H1 (cell line): ENCODE results near the gene RAD51B. TPM values are rescaled to one million over a fixed set of nuclear protein-coding genes. Genes with fewer than 3 reads are reported as not detected.

Experiments
- CTCF ChIA-PET: fragments of 300-600 bp; sonication (Branson Sonifier 250); formaldehyde crosslinking; loops from one replicate; lab custom pipeline; 2021; ENCODE audit not compliant: partially characterized antibody; lab: Charles Lee
- POLR2A ChIA-PET: fragments of 300-600 bp; sonication (Branson Sonifier 250); formaldehyde crosslinking; loops from one replicate; lab custom pipeline; 2021; ENCODE audit warnings: inconsistent platforms; ENCODE audit not compliant: partially characterized antibody; lab: Charles Lee
- DNase-seq, 2 experiments: peaks; one replicate each; pipeline versions ENCODE4 v3.0.0 to v3.0.0-alpha.2; 2010 to 2022; ENCODE audit warnings: low spot score in 2 of 2, low read depth in 1 of 2, mixed read lengths in 1 of 2
- FAIRE-seq: peaks from 2 replicates; lab custom pipeline; 2011; peaks lifted over from hg19 to GRCh38; lab: Jason Lieb, UNC
- H2AFZ ChIP-seq: 2 replicates; pipeline ENCODE4 v1.8.1; 2012; ENCODE audit warnings: low read length, inconsistent platforms
- H2AK5ac ChIP-seq: 2 replicates; pipeline ENCODE4 v1.6.1; 2013; ENCODE audit warnings: low read depth, low read length
- H2BK120ac ChIP-seq: replicated peaks from 2 replicates; pipeline ENCODE3; 2013; ENCODE audit warnings: low read depth, low read length, inconsistent platforms
- H2BK12ac ChIP-seq: 2 replicates; pipeline ENCODE4 v1.6.1; 2013; ENCODE audit warnings: low read depth, low read length
- H2BK15ac ChIP-seq: 2 replicates; pipeline ENCODE4 v1.6.1; 2013; ENCODE audit warnings: low read length
- H2BK20ac ChIP-seq: 2 replicates; pipeline ENCODE4 v1.6.1; 2013; ENCODE audit warnings: low read length
- H2BK5ac ChIP-seq: 2 replicates; pipeline ENCODE4 v1.6.1; 2013; ENCODE audit warnings: low read depth, low read length
- H3K14ac ChIP-seq: 2 replicates; pipeline ENCODE4 v1.6.1; 2013; ENCODE audit warnings: inconsistent platforms; ENCODE audit not compliant: insufficient read length
- H3K18ac ChIP-seq: 2 replicates; pipeline ENCODE4 v1.6.1; 2013; ENCODE audit warnings: low read length; ENCODE audit errors: extremely low read depth
- H3K23ac ChIP-seq: 2 replicates; pipeline ENCODE4 v1.6.1; 2013; ENCODE audit warnings: inconsistent platforms; ENCODE audit not compliant: insufficient read length
- H3K23me2 ChIP-seq: 2 replicates; pipeline ENCODE4 v1.6.1; 2013; ENCODE audit warnings: low read depth, low read length
- H3K27ac ChIP-seq: 2 replicates; pipeline ENCODE4 v1.6.1; 2011; ENCODE audit warnings: low read depth, low read length, inconsistent platforms
- H3K27me3 ChIP-seq, 4 experiments: replicated peaks in 1 of 4; 1 replicate in 1 of 4; 2 replicates in 3 of 4; pipeline versions ENCODE4 v1.6.1 to v1.8.1; 2011 to 2013; ENCODE audit warnings: low read length in 3 of 4, mild to moderate bottlenecking in 3 of 4, inconsistent platforms in 2 of 4, mixed read lengths in 2 of 4, moderate library complexity in 1 of 4; ENCODE audit not compliant: control insufficient read depth in 3 of 4, insufficient read depth in 3 of 4; ENCODE audit errors: extremely low read depth in 1 of 4
- H3K36me3 ChIP-seq, 4 experiments: 2 replicates each; pipeline versions ENCODE4 v1.6.1 to v1.8.1; 2011 to 2013; ENCODE audit warnings: mild to moderate bottlenecking in 4 of 4, low read length in 3 of 4, moderate library complexity in 2 of 4, control low read depth in 1 of 4, inconsistent platforms in 1 of 4; ENCODE audit not compliant: insufficient read depth in 4 of 4, control insufficient read depth in 2 of 4
- H3K4ac ChIP-seq: replicated peaks from 2 replicates; pipeline ENCODE3; 2013; ENCODE audit warnings: low read length, low read depth, mixed read lengths, inconsistent platforms; ENCODE audit not compliant: insufficient read length
- H3K4me1 ChIP-seq, 4 experiments: replicated peaks in 1 of 4; 1 replicate in 1 of 4; 2 replicates in 3 of 4; pipeline versions ENCODE4 v1.6.1 to v1.8.1; 2011 to 2013; ENCODE audit warnings: low read length in 3 of 4, inconsistent platforms in 2 of 4, mixed read lengths in 1 of 4; ENCODE audit not compliant: insufficient read depth in 4 of 4, control insufficient read depth in 3 of 4
- H3K4me2 ChIP-seq, 2 experiments: 2 replicates each; pipeline versions ENCODE4 v1.6.1 to v1.8.1; 2011 to 2013; ENCODE audit warnings: low read depth in 2 of 2, low read length in 2 of 2, control low read depth in 1 of 2, inconsistent platforms in 1 of 2, mild to moderate bottlenecking in 1 of 2; ENCODE audit not compliant: insufficient read depth in 1 of 2
- H3K4me3 ChIP-seq, 4 experiments: fragments of 200-600, 300-600 bp in 1 of 4; sonication (generic), shearing (Covaris generic), sonication (Bioruptor Twin) in 1 of 4; 2 replicates each; pipeline versions ENCODE4 v1.5.1 to v1.8.1; 2011 to 2016; ENCODE audit warnings: low read length in 4 of 4, low read depth in 3 of 4, control low read depth in 2 of 4, inconsistent platforms in 2 of 4, mild to moderate bottlenecking in 2 of 4, mixed read lengths in 1 of 4, moderate library complexity in 1 of 4; ENCODE audit not compliant: insufficient read depth in 2 of 4; ENCODE audit errors: extremely low read depth in 1 of 4
- H3K56ac ChIP-seq: replicated peaks from 2 replicates; pipeline ENCODE3; 2013; ENCODE audit warnings: low read depth, mild to moderate bottlenecking, mixed read lengths, low read length, inconsistent platforms; ENCODE audit not compliant: insufficient read length
- H3K79me1 ChIP-seq: 2 replicates; pipeline ENCODE4 v1.6.1; 2013; ENCODE audit warnings: low read depth, low read length, control low read depth
- H3K79me2 ChIP-seq, 2 experiments: 2 replicates each; pipeline versions ENCODE4 v1.6.1 to v1.8.1; 2012 to 2013; ENCODE audit warnings: low read length in 2 of 2, mild to moderate bottlenecking in 2 of 2, inconsistent platforms in 1 of 2; ENCODE audit not compliant: insufficient read depth in 2 of 2, control insufficient read depth in 1 of 2
- H3K9ac ChIP-seq, 4 experiments: replicated peaks in 1 of 4; 1 replicate in 1 of 4; 2 replicates in 3 of 4; pipeline versions ENCODE4 v1.6.1 to v1.8.1; 2011 to 2013; ENCODE audit warnings: low read depth in 3 of 4, low read length in 3 of 4, control low read depth in 2 of 4, mild to moderate bottlenecking in 2 of 4, moderate library complexity in 2 of 4, inconsistent platforms in 1 of 4; ENCODE audit errors: extremely low read depth in 1 of 4
- H3K9me3 ChIP-seq, 2 experiments: 2 replicates each; pipeline versions ENCODE4 v1.6.1 to v1.8.1; 2012 to 2013; ENCODE audit warnings: mild to moderate bottlenecking in 2 of 2, moderate library complexity in 2 of 2, control low read depth in 1 of 2, inconsistent platforms in 1 of 2, low read depth in 1 of 2, low read length in 1 of 2, mixed read lengths in 1 of 2; ENCODE audit not compliant: insufficient read depth in 2 of 2
- H4K20me1 ChIP-seq, 2 experiments: replicated peaks in 1 of 2; 2 replicates each; pipeline versions ENCODE3 to v1.8.1; 2011 to 2013; ENCODE audit warnings: inconsistent platforms in 2 of 2, low read length in 2 of 2, mild to moderate bottlenecking in 1 of 2; ENCODE audit not compliant: insufficient read depth in 2 of 2, control insufficient read depth in 1 of 2
- H4K5ac ChIP-seq: 2 replicates; pipeline ENCODE4 v1.6.1; 2013; ENCODE audit warnings: low read length, low read depth, mixed read lengths, inconsistent platforms; ENCODE audit not compliant: insufficient read length
- H4K8ac ChIP-seq: 2 replicates; pipeline ENCODE4 v1.8.0; 2013; ENCODE audit warnings: mild to moderate bottlenecking, moderate library complexity, low read length, inconsistent platforms; ENCODE audit not compliant: insufficient read depth; ENCODE audit errors: extremely low read depth
- H4K91ac ChIP-seq: replicated peaks from 2 replicates; pipeline ENCODE3; 2013; ENCODE audit warnings: low read length, mixed read lengths, inconsistent platforms; ENCODE audit not compliant: insufficient read length
- ATF3 ChIP-seq: IDR thresholded peaks from 2 replicates; pipeline ENCODE4 v1.6.1; 2011; ENCODE audit warnings: low read depth, mild to moderate bottlenecking, low read length; ENCODE audit not compliant: insufficient read depth
- BACH1 ChIP-seq: IDR thresholded peaks from 2 replicates; pipeline ENCODE4 v1.6.1; 2012; ENCODE audit warnings: low read length, improper control_type of control experiment
- CEBPB ChIP-seq: IDR thresholded peaks from 2 replicates; pipeline ENCODE4 v1.6.1; 2012; ENCODE audit warnings: low read depth, low read length
- CTCF ChIP-seq, 3 experiments: IDR thresholded peaks; 1 replicate in 2 of 3; 2 replicates in 1 of 3; pipeline versions ENCODE4 v1.5.1 to v1.6.1; 2011; ENCODE audit warnings: low read length in 3 of 3, mild to moderate bottlenecking in 3 of 3, inconsistent platforms in 2 of 3, low read depth in 1 of 3, moderate library complexity in 1 of 3; ENCODE audit not compliant: insufficient read depth in 1 of 3; ENCODE audit errors: control extremely low read depth in 1 of 3
- JUN ChIP-seq: IDR thresholded peaks from 2 replicates; pipeline ENCODE4 v1.6.1; 2011; ENCODE audit warnings: low read depth, mild to moderate bottlenecking, improper control_type of control experiment, low read length
- JUND ChIP-seq: IDR thresholded peaks from 2 replicates; pipeline ENCODE4 v1.6.1; 2011; ENCODE audit warnings: mild to moderate bottlenecking, improper control_type of control experiment, low read length
- MAX ChIP-seq: IDR thresholded peaks from 2 replicates; pipeline ENCODE4 v1.6.1; 2012; ENCODE audit warnings: inconsistent platforms
- NANOG ChIP-seq: IDR thresholded peaks from 2 replicates; pipeline ENCODE4 v1.6.1; 2011; ENCODE audit warnings: low read length, low read depth, mild to moderate bottlenecking, inconsistent platforms; ENCODE audit not compliant: insufficient read depth, poor library complexity, severe bottlenecking
- RFX5 ChIP-seq: IDR thresholded peaks from 2 replicates; pipeline ENCODE4 v1.6.1; 2011; ENCODE audit warnings: low read depth, low read length, improper control_type of control experiment, borderline replicate concordance
- RXRA ChIP-seq: IDR thresholded peaks from 2 replicates; pipeline ENCODE4 v1.6.1; 2011; ENCODE audit warnings: low read depth, mild to moderate bottlenecking, low read length, moderate library complexity; ENCODE audit not compliant: insufficient read depth
- SRF ChIP-seq: IDR thresholded peaks from 2 replicates; pipeline ENCODE4 v1.6.1; 2011; ENCODE audit warnings: mild to moderate bottlenecking, low read depth, low read length, moderate library complexity
- TAF1 ChIP-seq: IDR thresholded peaks from 2 replicates; pipeline ENCODE4 v1.6.1; 2011; ENCODE audit warnings: mild to moderate bottlenecking, low read depth, low read length
- WGBS, 2 experiments: shearing (Covaris generic) in 1 of 2; methylation state at CpG; one replicate each; pipeline versions ENCODE4 v1.1.6 to v1.1.7; 2013 to 2015; ENCODE audit warnings: low lambda C conversion rate in 2 of 2, mixed read lengths in 2 of 2, inconsistent platforms in 1 of 2, low coverage in 1 of 2, missing lambda C conversion rate in 1 of 2; ENCODE audit not compliant: insufficient replicate concordance in 2 of 2, insufficient coverage in 1 of 2, insufficient read length in 1 of 2; ENCODE audit errors: extremely low coverage in 1 of 2, missing lambda C conversion rate in 1 of 2; 5-methylcytosine and 5-hydroxymethylcytosine counted together
- polyA plus RNA-seq, 7 experiments: library from polyadenylated mRNA; depleted of rRNA in 3 of 7; stranded (reverse) in 5 of 7; unstranded in 2 of 7; fragments of >200 nt in 5 of 7; fragments of 200-250 nt in 2 of 7; gene quantifications; 1 replicate in 5 of 7; 2 replicates in 1 of 7; 4 replicates in 1 of 7; pipeline versions ENCODE4 v1.2.1 to v1.2.3, GENCODE V29; 2011 to 2013; ENCODE audit warnings: missing spikeins in 2 of 7, mixed read lengths in 2 of 7
- total RNA-seq: library from RNA; stranded (reverse); fragmentation: NEBNext Ultra II Directional; extraction: Animal tissue kit (Norgen Biotek cat#: 25700); gene quantifications from 2 replicates; pipeline ENCODE4 v1.2.1, GENCODE V29; 2021

RAD51B gene
- total and polyA plus RNA-seq, 2 of the 8 experiments (the other 6 are each of a cell fraction or from before 2014, with no cell fraction given), result 3.9 to 14.9 TPM

- no peak for DNase-seq
- Histone ChIP-seq H3K27me3 (no peaks in the 10 kb centered on the region), H2BK12ac (no peak overlapping the region), H3K14ac (no peak overlapping the region), H2BK5ac (no peak overlapping the region), H3K9me3 (no peaks in the 10 kb centered on the region), H3K4me3 (no peak overlapping the region), H2AK5ac (no peak overlapping the region), H3K23ac (no peak overlapping the region), H2BK120ac (no peak overlapping the region), H2AFZ (no peak overlapping the region), H2BK20ac (no peak overlapping the region), H3K18ac (no peak overlapping the region), H3K4ac (no peak overlapping the region), H3K79me2 (no peaks in the 10 kb centered on the region), H3K4me2 (no peak overlapping the region), H3K4me1 (peaks cover 5 to 10% (median 6%) of the 10 kb centered on the region in 4 experiments), H3K9ac (no peak overlapping the region), H3K36me3 (no peaks in the 10 kb centered on the region), H4K5ac (no peak overlapping the region), H4K91ac (no peak overlapping the region), H3K27ac (no peak overlapping the region), H3K79me1 (no peaks in the 10 kb centered on the region), H2BK15ac (no peak overlapping the region), H4K8ac (no peak overlapping the region), H3K23me2 (no peaks in the 10 kb centered on the region), H3K56ac (no peak overlapping the region), H4K20me1 (no peaks in the 10 kb centered on the region)
- CTCF ChIA-PET, result interaction anchor here (1.2 kb wide), 1 partner anchor 141 kb away, joined by 3 read pairs; no protein-coding TSS in a partner anchor
- FAIRE-seq, result no peak
- POLR2A ChIA-PET, result no interaction called here
- 89% methylated on average over 3 of the region's 3 CpGs; no CpG with 5 or more reads in 1 of the 2 experiments for WGBS, 2 experiments
- TF ChIP-seq ATF3 (no peak), RFX5 (no peak), MAX (no peak), RXRA (no peak), CEBPB (no peak), SRF (no peak), TAF1 (no peak), JUN (no peak), NANOG (no peak), BACH1 (no peak), JUND (no peak), CTCF (IDR thresholded peaks at IDR 0.05; ENCODE audit: control extremely low read depth in 1 of 3, insufficient read depth in 1 of 3, low read depth in 1 of 3, low read length in 3 of 3) (no peak)
These were observed 570.4 kb downstream of the RAD51B start for GRCh38 chr14:68389943-68390342.
